Measurements from ENCODE around the gene SCN8A.
"Not testable (repeated sequence)": the region's sequence is repeated elsewhere in the genome, so short reads cannot be mapped to it uniquely, and the experiment has no call there.

DNA sequence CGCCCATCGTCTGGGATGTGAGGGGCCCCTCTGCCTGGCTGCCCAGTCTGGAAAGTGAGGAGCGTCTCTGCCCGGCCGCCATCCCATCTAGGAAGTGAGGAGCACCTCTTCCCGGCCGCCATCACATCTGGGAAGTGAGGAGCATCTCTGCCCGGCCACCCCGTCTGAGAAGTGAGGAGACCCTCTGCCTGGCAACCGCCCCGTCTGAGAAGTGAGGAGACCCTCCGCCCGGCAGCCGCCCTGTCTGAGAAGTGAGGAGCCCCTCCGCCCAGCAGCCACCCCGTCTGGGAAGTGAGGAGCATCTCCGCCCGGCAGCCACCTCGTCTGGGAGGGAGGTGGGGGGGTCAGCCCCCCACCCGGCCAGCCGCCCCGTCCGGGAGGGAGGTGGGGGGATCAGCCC, 53.7 kb downstream of the SCN8A start:
- TF ChIP-seq, protein P1, sequence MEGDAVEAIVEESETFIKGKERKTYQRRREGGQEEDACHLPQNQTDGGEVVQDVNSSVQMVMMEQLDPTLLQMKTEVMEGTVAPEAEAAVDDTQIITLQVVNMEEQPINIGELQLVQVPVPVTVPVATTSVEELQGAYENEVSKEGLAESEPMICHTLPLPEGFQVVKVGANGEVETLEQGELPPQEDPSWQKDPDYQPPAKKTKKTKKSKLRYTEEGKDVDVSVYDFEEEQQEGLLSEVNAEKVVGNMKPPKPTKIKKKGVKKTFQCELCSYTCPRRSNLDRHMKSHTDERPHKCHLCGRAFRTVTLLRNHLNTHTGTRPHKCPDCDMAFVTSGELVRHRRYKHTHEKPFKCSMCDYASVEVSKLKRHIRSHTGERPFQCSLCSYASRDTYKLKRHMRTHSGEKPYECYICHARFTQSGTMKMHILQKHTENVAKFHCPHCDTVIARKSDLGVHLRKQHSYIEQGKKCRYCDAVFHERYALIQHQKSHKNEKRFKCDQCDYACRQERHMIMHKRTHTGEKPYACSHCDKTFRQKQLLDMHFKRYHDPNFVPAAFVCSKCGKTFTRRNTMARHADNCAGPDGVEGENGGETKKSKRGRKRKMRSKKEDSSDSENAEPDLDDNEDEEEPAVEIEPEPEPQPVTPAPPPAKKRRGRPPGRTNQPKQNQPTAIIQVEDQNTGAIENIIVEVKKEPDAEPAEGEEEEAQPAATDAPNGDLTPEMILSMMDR (IDR thresholded peaks at IDR 0.05): not testable (repeated sequence)
- TF ChIP-seq POLR2A (IDR thresholded peaks at IDR 0.05): not testable (repeated sequence)

All from testis (tissue), 2 donors.